NCI-H2029 (cell line): ENCODE measurements around the gene KCTD2.
"Not testable (repeated sequence)": the region's sequence is repeated elsewhere in the genome, so short reads cannot be mapped to it uniquely, and the experiment has no call there.

Experiments used
- DNase-seq: peaks from one replicate; lab custom pipeline; 2025; lab: John Stamatoyannopoulos, UW

Gene KCTD2

GRCh38 chr17:75051941-75052340, 4.9 kb downstream of the KCTD2 start:
- no peak for DNase-seq

DNA sequence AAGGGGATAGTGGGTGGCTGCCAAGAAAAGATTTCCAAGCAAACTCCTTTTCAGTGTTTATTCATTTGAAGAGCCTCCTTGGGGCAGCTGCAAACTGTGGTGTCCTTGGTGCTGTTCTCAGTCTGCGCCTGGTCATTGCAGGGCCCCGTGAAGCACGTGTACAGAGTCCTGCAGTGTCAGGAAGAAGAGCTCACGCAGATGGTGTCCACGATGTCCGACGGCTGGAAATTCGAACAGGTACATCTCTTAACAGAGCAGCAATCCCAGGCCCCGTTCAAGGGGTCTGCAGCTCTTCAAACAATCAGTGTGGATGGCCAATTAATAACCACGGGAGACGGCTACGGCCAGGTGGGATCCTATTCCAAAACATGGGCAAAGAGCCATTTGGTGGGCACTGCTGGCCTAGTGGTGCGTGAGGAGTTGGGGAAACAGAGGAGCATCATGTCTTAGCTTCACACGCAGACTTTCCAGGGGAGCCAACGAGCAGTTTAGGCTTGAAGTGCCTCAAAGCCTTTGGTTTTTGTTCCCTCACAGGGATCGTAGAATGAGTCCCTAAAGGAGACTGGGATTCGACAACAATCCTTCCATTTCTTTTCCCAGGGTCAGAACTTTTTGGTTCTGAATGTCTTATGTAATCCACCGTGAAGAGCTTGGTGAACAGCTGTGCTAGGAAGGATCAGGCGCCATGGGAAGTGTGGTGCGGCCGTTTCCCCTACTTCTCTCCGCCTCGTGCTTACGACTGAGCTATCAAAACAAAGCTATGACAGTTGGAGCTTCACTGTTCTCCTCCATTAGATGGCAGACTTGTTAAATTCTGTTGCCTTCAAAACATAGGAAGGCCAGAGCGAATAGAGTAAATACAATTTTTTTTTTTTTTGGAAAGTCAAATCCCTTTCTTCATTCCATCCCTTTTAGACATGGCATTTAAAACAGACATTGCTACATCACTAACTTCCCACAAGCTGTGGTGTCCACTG, 12.6 kb downstream of the KCTD2 start:
- DNase-seq: no peak

- no peak for DNase-seq
Observed at GRCh38 chr17:75060434-75061054, 13.5 kb downstream of the KCTD2 start.

DNA sequence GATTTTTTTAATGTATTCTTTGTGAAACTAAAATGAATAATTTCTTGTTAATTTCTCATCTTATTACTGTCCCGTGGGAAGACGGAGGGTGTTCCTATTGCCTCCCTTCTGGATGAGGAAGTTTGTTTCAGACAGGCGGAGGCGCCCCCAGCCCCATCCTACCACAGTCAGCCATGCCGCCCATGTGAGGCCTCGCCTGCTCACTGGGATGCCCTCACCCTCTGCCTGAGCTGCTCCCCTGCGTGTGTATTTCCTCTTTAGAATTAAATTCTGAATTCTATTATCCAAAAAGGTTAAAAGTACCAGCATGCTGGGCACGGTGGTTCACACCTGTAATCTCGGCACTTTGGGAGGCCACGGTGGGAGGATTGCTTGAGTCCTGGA, 14.0 kb downstream of the KCTD2 start:
- no peak for DNase-seq

DNA sequence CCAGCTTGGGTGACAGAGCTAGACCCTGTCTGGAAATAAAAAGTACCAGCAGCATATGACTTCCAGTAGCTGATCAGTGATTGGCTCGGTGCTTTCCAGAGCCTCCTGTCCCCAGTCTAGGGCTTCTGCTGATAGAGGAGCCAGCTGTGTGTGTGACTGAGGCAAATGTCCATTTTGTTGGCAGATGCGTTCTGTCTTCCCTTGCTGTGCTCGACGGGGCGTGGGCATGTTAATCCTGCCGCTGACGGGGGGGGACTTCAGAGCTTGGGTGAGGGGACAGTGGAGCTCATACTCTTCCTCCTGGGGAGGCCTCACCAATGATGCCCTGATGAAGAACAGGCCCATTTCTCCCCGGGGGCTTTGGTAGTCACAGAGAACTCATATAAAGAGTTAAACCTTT, 14.6 kb downstream of the KCTD2 start:
- no peak for DNase-seq

GRCh38 chr17:75063201-75063600, 16.2 kb downstream of the KCTD2 start:
- DNase-seq: no peak

DNA sequence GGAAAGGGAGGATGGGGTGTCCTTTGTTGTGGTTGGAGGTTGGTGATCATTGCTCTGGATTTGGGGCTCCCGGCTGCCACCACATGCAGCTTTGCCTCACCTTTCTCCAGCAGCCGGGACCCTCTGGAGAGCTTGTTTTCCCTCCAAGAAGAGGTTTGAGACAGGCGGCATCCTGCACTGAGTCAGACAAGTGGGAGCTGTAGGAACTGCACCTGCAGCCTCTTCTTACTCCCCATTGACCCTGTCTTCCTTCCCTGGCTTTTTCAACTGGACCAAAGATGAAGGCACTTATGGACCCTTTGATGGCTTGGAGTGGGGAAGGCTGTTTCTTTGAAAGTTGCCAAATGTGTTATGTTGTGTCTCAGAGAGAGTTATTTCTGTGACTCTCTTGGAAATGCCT, 16.6 kb downstream of the KCTD2 start:
- DNase-seq: no peak

- no peak for DNase-seq
Observed at GRCh38 chr17:75064040-75064439, 17.0 kb downstream of the KCTD2 start.

DNA sequence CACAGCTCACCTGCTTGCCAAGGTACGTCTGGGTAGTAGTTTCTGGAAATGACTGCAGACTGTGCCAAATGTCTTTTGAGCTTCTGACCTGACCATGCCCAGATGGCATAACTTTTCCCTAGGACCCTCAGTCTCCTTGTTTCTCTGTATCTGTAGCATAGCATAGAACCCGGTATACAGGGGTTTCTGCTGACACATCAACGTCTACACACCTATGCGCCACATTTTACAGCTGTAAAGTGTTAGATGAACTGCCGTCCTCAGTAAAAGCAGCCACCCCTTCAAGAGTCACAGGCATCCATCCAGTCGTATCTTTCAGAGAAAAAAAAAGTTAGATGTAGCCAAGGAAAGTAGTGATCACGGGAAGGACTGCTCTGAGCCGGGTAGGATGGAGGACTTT, 17.4 kb downstream of the KCTD2 start:
- DNase-seq: no peak

- no peak for DNase-seq
Observed at GRCh38 chr17:75064867-75065561, 18.0 kb downstream of the KCTD2 start.

DNA sequence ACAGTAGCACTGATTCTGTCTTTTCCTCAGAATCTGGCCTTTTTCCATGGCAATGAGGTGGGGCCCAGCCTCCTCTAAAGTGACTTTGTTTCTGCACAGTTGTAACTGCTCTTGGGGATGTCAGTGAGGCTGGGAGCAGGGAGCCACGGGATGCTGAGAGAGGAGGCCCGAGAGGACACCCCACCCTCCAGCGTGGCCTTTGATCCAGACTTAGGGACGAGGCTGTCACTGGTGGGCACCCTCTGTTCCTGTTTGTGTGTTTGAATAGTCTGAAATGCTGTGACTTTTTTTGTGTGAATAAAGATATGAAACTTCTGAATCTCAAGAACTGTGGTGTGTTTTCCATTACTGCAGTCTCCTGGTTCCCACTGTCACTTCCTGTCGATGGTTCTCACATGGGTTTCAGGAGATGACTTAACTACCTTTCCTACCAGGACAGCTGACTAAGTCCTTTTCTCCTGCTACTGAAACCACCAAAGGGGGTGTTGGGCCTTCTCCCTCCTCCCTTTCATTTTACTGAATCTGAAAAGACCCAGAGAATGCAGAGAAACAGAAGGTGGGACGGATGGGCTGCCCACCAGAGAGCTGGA, 18.6 kb downstream of the KCTD2 start:
- no peak for DNase-seq

DNA sequence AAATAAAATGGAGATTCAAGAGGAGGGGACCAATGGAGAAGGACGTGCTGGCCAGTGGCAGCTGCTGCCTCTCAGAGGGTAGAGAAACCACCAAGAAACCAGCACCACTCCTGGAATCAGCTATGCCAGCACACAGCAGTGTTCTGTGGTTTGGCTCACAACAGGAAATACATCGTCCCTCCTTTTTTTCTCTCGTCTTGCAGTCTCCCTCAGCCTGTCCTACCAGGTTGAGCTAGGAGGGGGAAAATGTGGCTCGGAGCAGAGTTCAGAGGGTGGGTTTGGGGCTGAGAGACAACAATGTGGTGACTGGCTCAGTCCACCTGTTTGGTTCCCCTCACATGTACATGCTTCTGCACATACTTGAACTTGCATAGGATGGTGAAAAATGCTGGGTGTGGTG, 20.8 kb downstream of the KCTD2 start:
- no peak for DNase-seq

DNA sequence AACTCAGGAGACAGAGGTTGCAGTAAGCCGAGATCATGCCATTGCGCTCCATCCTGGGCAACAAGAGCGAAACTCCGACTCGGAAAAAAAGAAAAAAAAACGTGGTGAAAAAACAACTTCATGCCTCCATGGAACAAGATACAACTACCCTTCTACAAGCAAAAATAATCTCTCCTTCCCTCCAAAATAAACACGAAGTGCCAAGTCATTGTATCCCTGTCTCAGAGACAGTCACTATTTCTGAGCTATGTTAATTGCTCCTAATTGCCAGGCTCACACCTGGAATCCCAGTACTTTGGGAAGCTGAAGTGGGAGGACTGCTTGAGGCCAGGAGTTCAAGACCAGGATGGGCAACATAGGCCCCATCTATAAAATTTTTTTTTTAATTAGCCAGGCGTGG, 21.7 kb downstream of the KCTD2 start:
- no peak for DNase-seq

DNA sequence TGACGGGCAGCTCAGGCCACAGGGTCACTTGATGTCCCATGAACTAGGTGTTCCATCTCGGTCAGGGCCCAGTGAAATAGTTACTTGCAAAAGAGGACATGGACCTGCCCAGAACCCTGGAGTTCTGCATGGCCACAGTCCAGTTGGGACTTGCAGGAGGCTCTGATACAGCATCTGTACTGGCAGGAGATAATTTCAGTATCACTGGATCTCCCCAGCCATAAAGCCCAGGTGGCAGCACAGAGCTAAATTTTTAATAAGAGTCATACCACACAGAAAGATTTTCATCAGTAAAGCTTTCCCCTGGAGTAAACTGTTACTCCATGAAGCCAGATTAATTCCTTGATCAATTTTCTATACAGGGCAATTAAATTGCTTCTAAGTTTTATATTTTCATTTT, 22.8 kb downstream of the KCTD2 start:
- DNase-seq: no peak

DNA sequence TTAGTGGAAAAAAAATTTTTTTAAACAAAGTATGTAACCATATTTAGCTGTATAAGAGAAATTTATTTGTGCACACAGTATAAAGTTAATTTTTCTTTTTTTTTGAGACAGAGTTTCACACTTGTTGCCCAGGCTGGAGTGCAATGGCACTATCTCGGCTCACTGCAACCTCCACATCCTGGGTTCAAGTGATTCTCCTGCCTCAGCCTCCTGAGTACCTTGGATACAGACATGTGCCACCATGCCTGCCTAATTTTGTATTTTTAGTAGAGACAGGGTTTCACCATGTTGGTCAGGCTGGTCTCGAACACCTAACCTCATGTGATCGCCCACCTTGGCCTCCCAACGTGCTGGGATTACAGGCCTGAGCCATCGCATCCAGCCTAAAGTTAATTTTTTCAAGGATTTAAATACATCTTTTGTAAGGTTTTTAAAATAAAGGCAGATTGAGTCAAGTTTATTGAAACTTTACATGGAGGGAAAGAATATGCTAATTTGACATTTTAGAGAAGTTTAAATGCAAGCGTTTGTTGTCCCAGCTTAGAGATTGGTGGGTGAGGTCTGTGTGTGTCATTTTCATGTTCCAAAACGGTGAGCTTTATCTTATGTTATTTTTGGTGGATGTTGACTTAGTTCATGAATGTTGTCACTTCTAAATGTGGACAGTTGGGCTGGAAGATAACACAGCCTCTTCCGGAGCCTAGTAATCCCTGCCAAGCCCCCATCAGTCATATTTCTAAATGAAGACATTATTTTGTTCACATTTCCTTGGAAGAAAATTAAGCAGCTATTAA, 24.6 kb downstream of the KCTD2 start:
- not testable (repeated sequence) for DNase-seq

GRCh38 chr17:75072909-75073308, 25.9 kb downstream of the KCTD2 start:
- not testable (repeated sequence) for DNase-seq

- DNase-seq: no peak
Observed at GRCh38 chr17:75073618-75074047, 26.6 kb downstream of the KCTD2 start.

- no peak for DNase-seq
Observed at GRCh38 chr17:75074532-75074931, 27.5 kb downstream of the KCTD2 start.

GRCh38 chr17:75075597-75076336, 28.7 kb downstream of the KCTD2 start:
- DNase-seq: no peak

DNA sequence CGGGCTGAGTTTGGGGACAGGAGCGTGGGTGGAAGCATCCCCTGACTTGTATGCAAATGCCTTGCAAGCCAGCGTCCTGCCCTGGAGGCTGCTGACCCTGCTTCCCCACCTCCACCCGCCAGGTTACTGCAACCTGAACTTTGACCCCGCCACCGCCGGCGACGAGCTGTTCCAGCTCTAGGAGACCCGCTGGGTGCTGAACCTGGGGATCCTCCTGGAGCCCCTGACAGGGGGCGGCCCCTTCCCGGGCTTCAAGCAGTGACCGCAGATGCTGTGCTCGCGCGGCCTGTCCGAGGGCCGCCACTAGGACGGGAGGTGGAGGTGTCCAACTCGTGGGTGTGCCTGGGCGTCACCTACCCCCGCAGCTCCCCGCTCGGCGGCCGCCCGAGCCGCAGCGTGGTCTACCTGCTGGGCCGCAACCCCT, 30.1 kb downstream of the KCTD2 start:
- no peak for DNase-seq
